NCI-H2029 (cell line): ENCODE data around the gene PDCL3.
A peak's percentile ranks its signal among the peaks of the same experiment; 100 is the strongest.

Experiments used
- DNase-seq: peaks from one replicate; lab custom pipeline; 2025; lab: John Stamatoyannopoulos, UW

PDCL3 gene

DNA sequence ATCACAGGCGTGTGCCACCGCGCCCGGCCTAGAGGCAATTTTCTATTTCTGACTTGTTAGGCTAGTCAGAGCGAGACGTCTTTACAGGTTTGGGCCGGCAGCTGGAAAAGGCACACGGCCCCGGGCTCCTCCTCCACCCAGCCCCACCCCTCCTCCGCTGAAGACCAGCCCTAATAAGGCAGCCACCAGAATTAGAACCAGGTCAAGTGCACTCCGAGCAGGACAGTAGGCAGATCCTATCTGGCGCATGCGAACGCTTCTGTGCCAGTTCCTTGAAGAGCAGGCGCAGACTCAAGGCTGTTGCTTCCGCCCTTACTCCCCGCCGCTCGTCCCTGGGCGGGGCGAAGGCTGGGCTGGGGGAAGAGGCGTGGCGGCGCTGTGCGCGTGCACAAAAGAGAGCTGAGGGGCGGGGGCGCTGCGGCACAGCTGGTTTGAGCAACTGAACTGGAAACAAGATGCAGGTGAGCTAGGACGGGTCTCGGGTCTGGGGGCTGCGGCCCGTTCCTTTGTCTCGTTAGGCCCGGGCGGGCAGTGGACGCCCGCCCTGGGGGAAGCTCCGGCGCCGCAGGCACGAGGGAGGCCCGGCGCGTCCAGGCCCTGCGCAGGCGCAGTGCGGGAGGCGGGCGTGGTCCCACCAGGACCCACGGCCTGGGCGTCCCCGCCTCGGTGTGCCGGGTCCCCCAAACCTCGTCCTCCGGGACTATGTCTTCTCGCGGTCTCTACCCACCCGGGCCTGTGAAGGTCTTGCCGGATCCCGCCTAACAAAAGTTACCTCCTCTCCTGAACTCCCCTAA, at the start of gene PDCL3:
PDCL3 (plus strand) TSS at position 381 of the 794 bp plus-strand sequence; CDS start at position 456, 75 bp downstream.
- peak; percentile 98 for DNase-seq

DNA sequence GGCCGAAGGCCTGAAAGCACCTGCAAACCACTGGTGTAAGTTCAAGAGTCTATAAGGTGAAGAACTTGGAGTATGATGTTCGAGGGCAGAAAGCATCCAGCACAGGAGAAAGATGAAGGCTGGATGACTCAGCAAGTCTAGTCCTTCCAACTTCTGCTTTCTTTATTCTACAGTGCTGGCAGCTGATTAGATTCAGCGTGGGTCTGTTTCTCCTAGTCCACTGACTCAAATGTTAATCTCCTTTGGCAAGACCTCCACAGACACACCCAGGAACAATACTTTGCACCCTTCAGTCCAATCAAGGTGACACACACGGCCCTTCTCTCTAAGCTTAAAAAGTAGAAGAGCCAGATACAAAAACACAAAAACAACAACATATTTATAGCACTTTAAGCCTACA, 49.1 kb upstream of the PDCL3 start:
- no peak for DNase-seq

DNA sequence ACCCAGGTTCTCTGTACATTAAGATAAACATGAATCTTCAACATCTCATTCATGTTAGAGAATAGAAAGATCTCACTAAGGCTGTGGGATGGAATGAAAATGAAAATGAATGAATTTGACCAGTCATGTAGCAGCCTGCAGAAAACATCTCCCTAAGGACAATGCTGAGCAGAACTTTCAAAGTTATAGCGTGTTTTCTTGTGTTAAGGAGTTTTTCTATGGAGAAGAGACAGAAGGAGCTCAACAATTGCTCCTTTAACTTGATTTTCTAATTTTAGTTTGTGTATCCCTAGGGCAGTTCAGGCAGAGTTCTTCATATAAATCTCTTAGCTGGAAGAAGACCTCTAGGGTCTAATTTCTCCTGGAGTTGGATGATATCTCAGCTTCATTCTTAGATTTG, 45.2 kb upstream of the PDCL3 start:
- DNase-seq: no peak

DNA sequence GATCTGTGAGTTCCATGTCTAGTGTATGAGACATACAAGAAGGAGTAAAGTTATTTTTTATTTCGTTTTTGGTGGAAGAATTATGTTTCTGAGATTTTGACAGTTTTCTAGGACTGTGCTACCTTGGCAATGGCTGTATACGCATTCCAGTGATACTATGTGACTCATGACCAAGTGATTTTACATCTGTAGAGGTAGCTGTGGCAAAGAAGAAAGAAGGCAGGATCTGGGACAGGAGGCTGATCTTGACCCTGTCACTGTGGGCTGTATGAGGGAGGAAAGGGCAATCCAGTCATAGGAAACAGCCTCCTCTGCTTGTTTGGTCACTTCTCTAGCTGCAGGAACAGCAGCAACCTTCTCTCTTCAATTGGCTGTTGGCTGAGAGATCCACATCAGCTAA, 44.0 kb upstream of the PDCL3 start:
- no peak for DNase-seq

DNA sequence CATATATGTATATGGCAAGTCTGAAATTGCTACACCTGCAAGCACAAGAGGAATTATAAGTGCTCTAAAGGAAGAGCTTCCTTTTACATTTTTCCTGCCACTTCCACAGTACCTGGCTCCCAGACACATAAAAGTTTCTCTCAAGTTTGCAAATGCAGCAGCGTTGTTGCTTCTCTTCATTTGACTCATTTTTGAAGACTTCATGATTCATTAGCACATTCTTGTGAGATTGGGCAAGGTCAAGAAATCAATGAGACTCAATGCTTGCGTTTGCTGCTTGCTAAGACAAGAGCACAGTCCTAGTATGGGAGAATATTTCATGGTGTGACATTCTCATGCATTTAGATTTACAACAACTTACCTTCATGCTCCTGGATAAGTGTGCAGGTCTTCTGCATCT, 42.6 kb upstream of the PDCL3 start:
- no peak for DNase-seq

- no peak for DNase-seq
Measured at GRCh38 chr2:100522430-100522829, 40.4 kb upstream of the PDCL3 start.

- DNase-seq: no peak
Measured at GRCh38 chr2:100524331-100524730, 38.5 kb upstream of the PDCL3 start.

GRCh38 chr2:100526868-100527267, 35.9 kb upstream of the PDCL3 start:
- no peak for DNase-seq

GRCh38 chr2:100527440-100528015, 35.3 kb upstream of the PDCL3 start:
- DNase-seq: no peak

DNA sequence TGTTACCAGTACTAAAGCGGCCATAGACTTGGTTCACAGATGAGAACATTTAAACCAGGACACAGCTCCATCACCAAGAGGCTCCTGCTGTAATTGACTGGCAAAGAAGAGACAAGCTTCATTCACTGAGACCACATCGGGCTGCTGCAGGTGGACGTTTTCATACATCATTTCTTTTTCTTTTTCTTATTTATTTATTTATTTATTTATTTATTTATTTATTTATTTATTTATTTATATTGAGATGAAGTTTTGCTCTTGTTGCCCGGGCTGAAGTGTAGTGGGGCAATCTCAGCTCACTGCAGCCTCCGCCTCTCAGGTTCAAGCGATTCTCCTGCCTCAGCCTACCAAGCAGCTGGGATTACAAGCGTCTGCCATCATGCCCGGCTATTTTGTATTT, 33.6 kb upstream of the PDCL3 start:
- no peak for DNase-seq

GRCh38 chr2:100529900-100530299, 32.9 kb upstream of the PDCL3 start:
- no peak for DNase-seq

DNA sequence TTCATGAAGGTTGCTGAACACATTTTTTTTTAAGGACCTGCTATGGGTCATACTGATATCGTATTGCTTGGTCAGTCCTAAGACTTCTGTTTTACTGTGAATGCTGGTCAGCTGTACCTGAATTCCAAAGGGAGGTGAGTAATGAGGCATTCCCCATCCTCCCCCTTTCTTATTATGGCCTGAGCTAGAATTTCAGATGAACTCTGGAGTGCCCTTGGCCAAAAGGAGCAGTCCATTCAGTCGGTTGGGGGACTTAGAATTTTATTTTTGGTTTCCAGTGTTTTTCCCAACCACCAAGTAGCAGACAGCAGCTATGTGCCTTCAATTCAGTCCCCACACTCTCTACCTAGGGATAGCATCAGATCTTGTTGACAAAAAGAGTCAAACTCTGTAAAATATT, 26.9 kb upstream of the PDCL3 start:
- DNase-seq: no peak

DNA sequence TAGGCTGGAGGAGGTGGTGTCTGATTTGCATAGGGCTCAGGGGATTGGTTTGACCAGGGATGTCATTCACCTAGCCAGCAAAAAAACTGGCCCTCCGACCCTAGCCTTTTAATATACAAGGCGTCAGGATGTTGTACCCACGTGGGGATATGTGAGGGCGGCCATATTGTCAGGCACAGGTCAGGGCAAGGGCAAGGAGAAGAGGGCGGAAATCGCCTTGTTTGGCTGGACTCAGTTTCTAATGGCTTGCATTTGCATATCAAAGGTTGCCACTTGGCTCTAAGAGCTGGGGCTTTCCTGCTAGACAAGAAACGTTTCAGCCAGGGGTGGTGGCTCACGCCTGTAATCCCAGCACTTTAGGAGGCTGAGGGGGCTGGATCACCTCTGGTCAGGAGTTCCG, 24.9 kb upstream of the PDCL3 start:
- DNase-seq: no peak

DNA sequence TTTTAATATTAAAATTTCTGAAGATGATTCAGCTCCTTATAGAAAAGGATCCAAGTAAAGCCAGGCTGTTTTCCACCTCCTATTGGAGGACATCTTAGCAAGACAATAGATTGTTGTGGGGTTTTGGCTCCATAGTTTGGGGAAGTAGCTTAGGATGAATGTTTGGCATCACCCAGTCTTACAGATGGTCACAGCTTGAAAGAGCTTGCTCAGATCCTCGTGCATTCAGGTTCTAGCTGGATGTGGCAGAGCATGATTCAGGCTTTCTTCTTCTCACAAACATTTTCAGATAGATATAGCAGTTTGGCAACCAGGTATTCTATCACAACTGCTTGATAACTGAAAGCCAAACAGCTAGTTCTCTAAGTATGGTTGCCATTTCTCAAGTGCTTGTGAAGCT, 23.6 kb upstream of the PDCL3 start:
- no peak for DNase-seq

DNA sequence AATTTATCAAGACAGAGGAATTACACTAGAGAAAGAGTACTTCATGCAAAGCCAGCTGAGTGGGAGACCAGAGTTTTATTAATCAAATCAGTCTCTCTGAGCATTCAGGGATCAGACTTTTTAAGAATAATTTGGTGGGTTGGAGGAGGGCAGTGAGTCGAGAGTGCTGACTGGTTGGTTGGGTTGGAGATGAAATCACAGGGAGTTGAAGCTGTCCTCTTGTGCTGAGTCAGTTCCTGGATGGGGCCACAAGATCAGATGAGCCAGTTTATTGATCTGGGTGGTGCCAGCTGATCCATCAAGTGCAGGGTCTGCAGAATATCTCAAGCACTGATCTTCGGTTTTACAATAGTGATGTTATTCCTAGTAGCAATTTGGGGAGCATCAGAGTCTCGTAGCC, 21.4 kb upstream of the PDCL3 start:
- DNase-seq: no peak

- DNase-seq: no peak
Measured at GRCh38 chr2:100542418-100542817, 20.4 kb upstream of the PDCL3 start.

GRCh38 chr2:100544911-100545596, 17.7 kb upstream of the PDCL3 start:
- DNase-seq: no peak

GRCh38 chr2:100546469-100546868, 16.3 kb upstream of the PDCL3 start:
- DNase-seq: no peak

DNA sequence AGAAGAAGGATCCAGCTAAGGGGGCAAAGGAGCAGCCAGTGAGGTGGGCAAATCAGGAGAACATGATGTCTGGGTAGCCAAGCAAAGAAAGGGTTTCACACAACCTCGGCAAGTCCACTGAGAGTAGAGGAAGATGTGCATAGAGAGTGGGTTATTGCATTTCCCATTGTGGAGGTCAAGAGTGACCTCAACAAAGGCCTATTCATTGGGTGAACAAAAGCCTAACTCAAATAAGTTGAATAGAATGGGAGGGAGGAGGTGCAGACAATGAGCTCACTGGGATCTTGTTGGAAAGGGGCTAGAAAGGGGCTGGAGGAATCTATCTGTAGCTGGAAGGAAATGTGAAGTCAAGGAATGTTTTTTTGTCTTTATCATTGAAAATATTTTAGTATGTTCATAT, 14.0 kb upstream of the PDCL3 start:
- no peak for DNase-seq

GRCh38 chr2:100551303-100551702, 11.5 kb upstream of the PDCL3 start:
- no peak for DNase-seq

DNA sequence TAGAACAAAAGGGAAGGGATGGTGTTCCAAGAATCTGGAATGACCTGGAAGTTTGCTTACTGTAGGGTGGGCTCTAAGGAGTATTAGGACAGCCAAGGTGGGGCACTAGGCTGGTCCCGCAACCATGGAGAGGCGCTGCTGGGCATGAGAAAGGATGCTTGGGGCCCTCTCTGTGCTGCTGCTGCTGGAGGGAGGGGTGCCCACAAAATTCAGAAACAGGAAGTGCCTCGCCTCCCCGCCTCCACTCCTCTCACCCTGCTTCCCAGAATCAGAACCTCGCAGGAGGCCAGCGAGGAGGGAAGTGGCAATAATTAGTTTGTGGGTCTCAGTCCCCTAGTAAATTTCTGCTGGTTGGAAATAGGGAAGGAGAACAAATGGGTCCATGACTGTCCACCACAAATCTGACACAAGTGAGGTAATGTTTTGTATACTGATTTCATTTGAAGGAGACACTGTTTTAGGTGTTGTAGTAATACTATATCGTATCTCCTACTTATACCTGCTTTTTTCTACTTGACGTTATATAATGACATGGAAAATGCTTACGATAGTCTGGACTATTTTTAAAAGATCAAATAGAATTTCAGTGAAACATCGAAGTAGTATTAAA, 7.9 kb upstream of the PDCL3 start:
- no peak for DNase-seq

DNA sequence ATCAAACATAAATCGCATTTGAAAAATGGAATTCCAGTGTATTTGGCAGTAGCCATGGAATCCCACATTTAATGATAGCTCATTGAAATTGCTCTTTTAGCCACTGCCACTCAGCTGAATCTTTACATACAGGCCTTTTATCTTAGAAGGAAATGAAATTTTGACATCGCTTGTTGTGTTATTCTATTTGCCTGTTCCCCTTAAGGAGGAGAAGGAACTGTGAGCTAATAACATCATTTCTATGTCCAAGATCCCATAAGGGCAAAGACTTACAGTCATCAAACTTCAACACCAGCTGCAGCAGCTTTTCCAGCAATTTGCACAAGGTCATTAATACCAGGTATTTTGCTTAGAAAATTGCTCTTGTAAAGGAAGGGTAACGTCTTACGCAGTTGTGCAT, 6.0 kb upstream of the PDCL3 start:
- no peak for DNase-seq
